GM23338 (cell line): ENCODE results near the gene ELOVL7. TPM values are rescaled to one million over a fixed set of nuclear protein-coding genes. Genes with fewer than 3 reads are reported as not detected.
"Not testable (repeated sequence)": the region's sequence is repeated elsewhere in the genome, so short reads cannot be mapped to it uniquely, and the experiment has no call there.

ENCODE experiments used
- ATAC-seq: fragments of 200-7000 bp; cut with Tn5 transposase; 3 replicates; pipeline ENCODE4 v1.9.1; 2020
- DNase-seq: peaks from one replicate; pipeline ENCODE4 v3.0.0-alpha.2; 2015; ENCODE audit warnings: low spot score
- H2AFZ ChIP-seq: fragments of 200-600 bp; sonication (generic); 2 replicates; pipeline ENCODE4 v1.8.0; 2016; ENCODE audit warnings: antibody characterized with exemption, mild to moderate bottlenecking, moderate library complexity
- H3F3A ChIP-seq: fragments of 200-600 bp; sonication (generic); replicated peaks from 2 replicates; pipeline ENCODE4 v1.8.0; 2017; ENCODE audit warnings: antibody characterized with exemption, mixed run types, low read depth
- H3K27ac ChIP-seq: fragments of 200-600 bp; sonication (generic); 2 replicates; pipeline ENCODE4 v1.6.1; 2016; ENCODE audit warnings: low read depth
- H3K27me3 ChIP-seq: fragments of 200-600 bp; sonication (generic); 2 replicates; pipeline ENCODE4 v1.8.0; 2016; ENCODE audit warnings: mild to moderate bottlenecking, mixed run types, moderate library complexity; ENCODE audit not compliant: insufficient read depth
- H3K36me3 ChIP-seq: fragments of 200-600 bp; sonication (generic); 2 replicates; pipeline ENCODE4 v1.8.0; 2016; ENCODE audit warnings: mild to moderate bottlenecking; ENCODE audit not compliant: insufficient read depth
- H3K4me1 ChIP-seq: fragments of 200-600 bp; sonication (generic); 2 replicates; pipeline ENCODE4 v1.8.0; 2016; ENCODE audit warnings: mild to moderate bottlenecking, moderate library complexity; ENCODE audit not compliant: insufficient read depth
- H3K4me2 ChIP-seq: fragments of 200-600 bp; sonication (generic); 2 replicates; pipeline ENCODE4 v1.7.1; 2017; ENCODE audit warnings: mixed run types
- H3K4me3 ChIP-seq: fragments of 200-600 bp; sonication (generic); 2 replicates; pipeline ENCODE4 v1.6.1; 2016; ENCODE audit warnings: mixed run types
- H3K79me2 ChIP-seq: fragments of 200-600 bp; sonication (generic); replicated peaks from 2 replicates; pipeline ENCODE4 v1.8.0; 2017; ENCODE audit warnings: mild to moderate bottlenecking; ENCODE audit not compliant: insufficient read depth
- H3K9me2 ChIP-seq: fragments of 200-600 bp; sonication (generic); 2 replicates; pipeline ENCODE4 v1.8.0; 2017; ENCODE audit not compliant: insufficient read depth
- H4K20me1 ChIP-seq: fragments of 200-600 bp; sonication (generic); replicated peaks from 2 replicates; pipeline ENCODE4 v1.8.0; 2017; ENCODE audit warnings: mild to moderate bottlenecking; ENCODE audit not compliant: insufficient read depth
- H3K27ac Mint-ChIP-seq: 2 replicates; pipeline ENCODE4 v1.8.0; 2020; ENCODE audit warnings: inconsistent platforms, mild to moderate bottlenecking, moderate library complexity, mixed read lengths
- H3K27me3 Mint-ChIP-seq: 3 replicates; pipeline ENCODE4 v1.8.0; 2022; ENCODE audit warnings: low read depth, mild to moderate bottlenecking, moderate library complexity, mixed read lengths, inconsistent platforms; ENCODE audit not compliant: insufficient read depth, poor library complexity
- H3K36me3 Mint-ChIP-seq: 3 replicates; pipeline ENCODE4 v1.8.0; 2021; ENCODE audit warnings: low read depth, mild to moderate bottlenecking, inconsistent platforms, moderate library complexity, mixed read lengths
- H3K4me1 Mint-ChIP-seq: 3 replicates; pipeline ENCODE4 v1.8.0; 2020; ENCODE audit warnings: mild to moderate bottlenecking, inconsistent platforms, mixed read lengths
- H3K4me3 Mint-ChIP-seq: 3 replicates; pipeline ENCODE4 v1.8.0; 2021; ENCODE audit warnings: moderate library complexity, mild to moderate bottlenecking, inconsistent platforms, mixed read lengths
- H3K9me3 Mint-ChIP-seq: 3 replicates; pipeline ENCODE4 v1.8.0; 2020; ENCODE audit warnings: moderate library complexity, mild to moderate bottlenecking, inconsistent platforms, mixed read lengths
- EZH2 ChIP-seq: fragments of 200-600 bp; sonication (generic); IDR thresholded peaks from one replicate; pipeline ENCODE4 v1.8.0; 2017; ENCODE audit warnings: antibody characterized with exemption, mild to moderate bottlenecking, low read depth; ENCODE audit not compliant: unreplicated experiment
- EZH2phosphoT487 ChIP-seq: fragments of 200-600 bp; sonication (generic); IDR thresholded peaks from one replicate; pipeline ENCODE4 v1.8.1; 2018; ENCODE audit warnings: antibody characterized with exemption; ENCODE audit not compliant: unreplicated experiment
- JUNB ChIP-seq: IDR thresholded peaks from one replicate; pipeline ENCODE4 v1.6.1; 2016; ENCODE audit warnings: antibody characterized with exemption; ENCODE audit not compliant: unreplicated experiment
- NANOG ChIP-seq: IDR thresholded peaks from 2 replicates; pipeline ENCODE4 v1.6.1; 2016; ENCODE audit warnings: antibody characterized with exemption, borderline replicate concordance
- POLR2AphosphoS5 ChIP-seq: IDR thresholded peaks from 2 replicates; pipeline ENCODE4 v1.6.1; 2016; ENCODE audit warnings: antibody characterized with exemption, low read depth
- REST ChIP-seq: IDR thresholded peaks from one replicate; pipeline ENCODE4 v1.6.1; 2018; ENCODE audit warnings: antibody characterized with exemption; ENCODE audit not compliant: unreplicated experiment
- STAT1 ChIP-seq: IDR thresholded peaks from one replicate; pipeline ENCODE4 v1.6.1; 2016; ENCODE audit warnings: antibody characterized with exemption; ENCODE audit not compliant: unreplicated experiment
- ZNF331 ChIP-seq: fragments of 250-450 bp; sonication (Bioruptor Pico); IDR thresholded peaks from 2 replicates; pipeline ENCODE4 v1.5.0; 2020; ENCODE audit warnings: low read depth, mild to moderate bottlenecking, moderate library complexity
- polyA plus RNA-seq: library from polyadenylated mRNA; unstranded; fragments of >200 nt; fragmentation: Nextera tagmentation; extraction: Ambion mirVana; gene quantifications from 2 replicates; pipeline ENCODE4 v1.2.1, GENCODE V29; 2016
- total RNA-seq: library from RNA; depleted of rRNA; stranded (reverse); fragments of >200 nt; shearing (Covaris generic); gene quantifications from 2 replicates; pipeline ENCODE4 v1.2.3, GENCODE V29; 2014
- TF ChIP-seq, protein P1 (sequence below), 2 experiments: fragments of 200-600 bp in 1 of 2; sonication (generic) in 1 of 2; conservative IDR thresholded peaks; 2 replicates each; pipeline versions ENCODE4 v1.5.1 to v1.6.1; 2016 to 2017; ENCODE audit warnings: antibody characterized with exemption in 2 of 2, low read depth in 2 of 2, mild to moderate bottlenecking in 2 of 2, moderate library complexity in 1 of 2
- TF ChIP-seq, protein P2 (sequence below): IDR thresholded peaks from 2 replicates; pipeline ENCODE4 v1.6.1; 2016; ENCODE audit warnings: antibody characterized with exemption

The ELOVL7 gene
- total and polyA plus RNA-seq, 2 experiments from 2014 or later: 2.3 to 7.0 TPM

DNA sequence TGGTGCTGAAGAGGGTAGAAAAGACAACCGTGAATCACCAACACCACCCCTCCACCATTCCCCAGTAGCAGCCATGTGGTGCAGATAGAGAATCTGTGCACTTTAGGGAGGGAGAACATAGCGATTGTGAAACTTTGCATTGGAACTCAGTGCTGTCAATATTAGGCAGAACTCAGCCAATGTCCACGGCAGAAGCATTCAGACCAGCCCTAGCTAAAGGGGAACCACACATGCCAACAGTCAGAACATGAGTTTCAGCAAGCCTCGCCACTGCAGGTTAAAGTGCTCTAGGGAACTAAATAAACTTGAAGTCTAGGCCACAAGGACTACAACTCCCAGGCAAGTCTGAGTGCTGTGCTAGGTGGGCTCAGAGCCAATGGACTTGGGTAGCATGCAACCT lies 105.6 kb downstream of the ELOVL7 start (continued):
- TF ChIP-seq ZNF331 (CRISPR knock-in tag) (no peak), JUNB (no peak), NANOG (no peak), EZH2phosphoT487 (no peak), STAT1 (no peak), POLR2AphosphoS5 (no peak)
- TF ChIP-seq, protein P1, sequence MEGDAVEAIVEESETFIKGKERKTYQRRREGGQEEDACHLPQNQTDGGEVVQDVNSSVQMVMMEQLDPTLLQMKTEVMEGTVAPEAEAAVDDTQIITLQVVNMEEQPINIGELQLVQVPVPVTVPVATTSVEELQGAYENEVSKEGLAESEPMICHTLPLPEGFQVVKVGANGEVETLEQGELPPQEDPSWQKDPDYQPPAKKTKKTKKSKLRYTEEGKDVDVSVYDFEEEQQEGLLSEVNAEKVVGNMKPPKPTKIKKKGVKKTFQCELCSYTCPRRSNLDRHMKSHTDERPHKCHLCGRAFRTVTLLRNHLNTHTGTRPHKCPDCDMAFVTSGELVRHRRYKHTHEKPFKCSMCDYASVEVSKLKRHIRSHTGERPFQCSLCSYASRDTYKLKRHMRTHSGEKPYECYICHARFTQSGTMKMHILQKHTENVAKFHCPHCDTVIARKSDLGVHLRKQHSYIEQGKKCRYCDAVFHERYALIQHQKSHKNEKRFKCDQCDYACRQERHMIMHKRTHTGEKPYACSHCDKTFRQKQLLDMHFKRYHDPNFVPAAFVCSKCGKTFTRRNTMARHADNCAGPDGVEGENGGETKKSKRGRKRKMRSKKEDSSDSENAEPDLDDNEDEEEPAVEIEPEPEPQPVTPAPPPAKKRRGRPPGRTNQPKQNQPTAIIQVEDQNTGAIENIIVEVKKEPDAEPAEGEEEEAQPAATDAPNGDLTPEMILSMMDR (conservative IDR thresholded peaks at IDR 0.05; ENCODE audit: low read depth in 2 of 2): no peak
- TF ChIP-seq, protein P2, sequence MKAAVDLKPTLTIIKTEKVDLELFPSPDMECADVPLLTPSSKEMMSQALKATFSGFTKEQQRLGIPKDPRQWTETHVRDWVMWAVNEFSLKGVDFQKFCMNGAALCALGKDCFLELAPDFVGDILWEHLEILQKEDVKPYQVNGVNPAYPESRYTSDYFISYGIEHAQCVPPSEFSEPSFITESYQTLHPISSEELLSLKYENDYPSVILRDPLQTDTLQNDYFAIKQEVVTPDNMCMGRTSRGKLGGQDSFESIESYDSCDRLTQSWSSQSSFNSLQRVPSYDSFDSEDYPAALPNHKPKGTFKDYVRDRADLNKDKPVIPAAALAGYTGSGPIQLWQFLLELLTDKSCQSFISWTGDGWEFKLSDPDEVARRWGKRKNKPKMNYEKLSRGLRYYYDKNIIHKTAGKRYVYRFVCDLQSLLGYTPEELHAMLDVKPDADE: no peak

DNA sequence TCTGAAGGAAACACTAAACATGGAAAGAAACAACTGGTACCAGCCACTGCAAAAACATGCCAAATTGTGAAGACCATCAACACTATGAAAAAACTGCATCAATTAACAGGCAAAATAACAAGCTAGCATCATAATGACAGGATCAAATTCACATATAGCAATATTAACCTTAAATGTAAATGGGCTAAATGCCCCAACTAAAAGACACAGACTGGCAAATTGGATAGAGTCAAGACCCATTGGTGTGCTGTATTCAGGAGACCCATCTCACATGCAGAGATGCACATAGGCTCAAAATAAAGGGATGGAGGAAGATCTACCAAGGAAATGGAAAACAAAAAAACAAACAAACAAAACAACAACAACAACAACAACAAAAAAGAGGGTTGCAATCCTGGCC lies 113.2 kb downstream of the ELOVL7 start:
- ATAC-seq, H3K4me3 Mint-ChIP-seq, H3K4me2 ChIP-seq, H3K27me3 ChIP-seq, DNase-seq, H3F3A ChIP-seq, H3K4me3 ChIP-seq, H3K27ac ChIP-seq, H3K9me3 Mint-ChIP-seq, H2AFZ ChIP-seq, H4K20me1 ChIP-seq, H3K27ac Mint-ChIP-seq, H3K79me2 ChIP-seq, H3K36me3 ChIP-seq, H3K4me1 ChIP-seq, H3K36me3 Mint-ChIP-seq, H3K27me3 Mint-ChIP-seq, H3K4me1 Mint-ChIP-seq: not testable (repeated sequence)
- H3K9me2 ChIP-seq: peaks cover 17% of the 10 kb centered on the region; the same call in 1 of the 2 replicates

DNA sequence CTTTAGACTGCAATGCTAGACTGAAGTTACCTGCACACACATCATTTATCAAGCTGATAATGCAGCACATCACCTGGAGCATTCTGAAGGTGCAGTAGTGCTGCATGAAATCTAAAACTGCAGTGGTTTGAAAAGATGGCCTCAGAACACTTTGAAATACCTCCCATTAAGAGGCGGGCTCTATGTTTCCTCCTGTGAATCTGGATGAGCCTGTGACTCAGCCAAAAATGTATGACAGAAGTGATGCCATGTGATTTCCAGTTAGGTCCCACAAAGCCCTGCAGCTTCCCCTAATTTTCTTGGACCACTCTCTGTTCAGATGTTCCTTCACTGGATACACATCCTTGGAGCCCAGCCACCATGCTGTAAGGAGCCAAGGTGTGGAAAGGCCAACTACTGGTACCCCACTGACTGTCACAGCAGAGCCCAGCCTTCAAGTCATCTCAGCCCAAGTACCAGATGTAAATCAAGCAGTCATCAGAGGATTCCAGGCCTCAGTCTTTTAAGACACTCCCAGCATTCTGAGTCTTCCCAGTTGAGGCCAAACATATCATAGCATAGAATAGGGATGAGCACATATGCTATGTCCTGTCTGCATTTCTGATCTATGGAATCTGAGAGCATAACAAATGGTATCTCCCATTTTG lies 116.9 kb downstream of the ELOVL7 start:
- TF ChIP-seq REST (no peak), EZH2 (no peak), EZH2phosphoT487 (no peak)
- TF ChIP-seq, protein P2: no peak
- Mint-ChIP-seq H3K27ac (no peak overlapping the region), H3K9me3 (no peaks in the 10 kb centered on the region; the same call in 1 of the 3 replicates), H3K36me3 (no peaks in the 10 kb centered on the region), H3K4me3 (no peak overlapping the region), H3K4me1 (peaks cover 2% of the 10 kb centered on the region; the same call in 2 of the 3 replicates), H3K27me3 (no peaks in the 10 kb centered on the region)
- DNase-seq: no peak
- no peak overlapping the region for H3K27ac ChIP-seq
- no peaks in the 10 kb centered on the region for H3K36me3 ChIP-seq
- peaks cover 8% of the 10 kb centered on the region; the same call in 1 of the 2 replicates for H3K9me2 ChIP-seq
- H3K4me1 ChIP-seq: no peaks in the 10 kb centered on the region
- no peak overlapping the region for H3K4me3 ChIP-seq
- H3K4me2 ChIP-seq: no peak overlapping the region
- H2AFZ ChIP-seq: no peak overlapping the region
- no peaks in the 10 kb centered on the region for H3K79me2 ChIP-seq
- H3F3A ChIP-seq: no peaks in the 10 kb centered on the region
- no peaks in the 10 kb centered on the region for H3K27me3 ChIP-seq
- no peak for ATAC-seq
- no peaks in the 10 kb centered on the region for H4K20me1 ChIP-seq
